GM21737 (cell line): ENCODE data around the gene CLCN4.

Experiments
- ATAC-seq: cut with Tn5 transposase; IDR thresholded peaks from one replicate; pipeline ENCODE4 v1.9.1; 2021; ENCODE audit warnings: mild to moderate bottlenecking, moderate library complexity; ENCODE audit not compliant: unreplicated experiment

CLCN4 gene

DNA sequence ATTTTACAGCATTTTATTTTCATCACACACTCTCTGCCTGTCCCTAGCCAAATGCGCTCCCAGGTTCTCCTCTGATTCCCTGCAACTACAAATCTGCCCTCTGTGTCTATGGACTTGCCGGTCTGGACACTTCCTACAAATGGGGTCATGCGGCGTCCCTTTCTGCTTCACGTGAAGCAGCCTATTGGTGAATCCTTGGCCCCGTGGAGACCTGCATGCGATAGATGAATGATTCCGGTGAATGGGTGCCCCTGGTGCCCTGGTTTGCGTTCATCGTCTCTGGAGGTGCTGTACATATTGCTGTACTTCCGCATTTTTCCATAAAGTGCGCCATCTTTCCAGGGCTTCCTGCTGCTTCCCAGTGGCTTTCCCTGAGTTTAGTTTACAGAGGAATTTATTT lies 27.5 kb upstream of the CLCN4 start:
- ATAC-seq, result no peak

- no peak for ATAC-seq
Observed at GRCh38 chrX:10130354-10130753, 26.4 kb upstream of the CLCN4 start.

DNA sequence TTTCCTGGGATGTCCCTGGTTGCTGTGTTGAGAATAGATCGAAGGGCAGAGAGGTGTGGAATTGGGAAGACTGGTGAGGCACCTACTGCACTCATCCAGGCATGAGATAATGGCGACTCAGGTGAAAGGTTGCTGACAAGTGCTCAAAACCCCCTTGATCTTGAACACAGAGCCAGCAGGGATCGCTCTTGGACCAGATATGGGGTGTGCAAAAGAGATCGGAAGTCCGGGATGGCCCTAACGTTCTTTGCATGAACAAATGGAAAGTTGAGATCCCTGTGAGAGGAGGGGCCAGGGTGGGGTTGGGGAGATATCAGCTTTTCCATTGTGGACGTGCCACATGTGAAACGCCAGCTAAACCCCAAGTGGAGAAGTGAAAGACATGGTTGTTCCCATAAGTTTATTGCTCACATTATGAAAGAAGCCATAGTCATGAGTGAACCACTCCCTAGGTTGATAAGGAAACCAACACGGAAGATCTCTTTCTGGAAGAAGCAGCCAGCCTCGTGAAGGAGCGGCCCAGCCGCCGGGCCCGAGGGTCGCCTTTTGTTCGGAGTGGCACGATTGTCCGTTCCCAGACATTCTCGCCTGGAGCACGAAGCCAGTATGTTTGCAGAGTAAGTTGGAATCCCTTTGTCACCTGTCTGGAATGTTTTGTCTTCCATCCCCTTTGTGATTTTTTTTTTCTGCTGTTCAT lies 22.6 kb upstream of the CLCN4 start:
- ATAC-seq, result no peak

DNA sequence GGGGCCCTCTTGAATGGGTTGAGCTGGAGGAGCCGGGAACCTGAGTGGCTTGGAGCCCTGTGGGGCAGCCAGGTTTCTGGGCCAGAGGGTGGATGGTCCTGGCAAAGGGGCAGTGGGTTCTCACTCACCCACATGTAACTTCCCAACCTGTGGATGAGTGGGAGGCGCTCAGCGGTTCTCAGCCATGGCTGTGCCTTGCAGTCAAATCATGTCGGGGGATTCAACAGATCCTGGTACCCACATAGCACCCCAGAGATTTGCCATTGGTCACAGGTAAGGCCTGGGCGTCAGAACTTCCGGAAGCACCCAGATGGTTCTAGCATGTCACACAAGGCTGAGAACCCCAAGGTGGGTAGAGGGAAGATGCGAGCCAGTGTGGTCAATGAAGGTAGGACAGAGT lies 21.9 kb upstream of the CLCN4 start:
- ATAC-seq, result no peak

DNA sequence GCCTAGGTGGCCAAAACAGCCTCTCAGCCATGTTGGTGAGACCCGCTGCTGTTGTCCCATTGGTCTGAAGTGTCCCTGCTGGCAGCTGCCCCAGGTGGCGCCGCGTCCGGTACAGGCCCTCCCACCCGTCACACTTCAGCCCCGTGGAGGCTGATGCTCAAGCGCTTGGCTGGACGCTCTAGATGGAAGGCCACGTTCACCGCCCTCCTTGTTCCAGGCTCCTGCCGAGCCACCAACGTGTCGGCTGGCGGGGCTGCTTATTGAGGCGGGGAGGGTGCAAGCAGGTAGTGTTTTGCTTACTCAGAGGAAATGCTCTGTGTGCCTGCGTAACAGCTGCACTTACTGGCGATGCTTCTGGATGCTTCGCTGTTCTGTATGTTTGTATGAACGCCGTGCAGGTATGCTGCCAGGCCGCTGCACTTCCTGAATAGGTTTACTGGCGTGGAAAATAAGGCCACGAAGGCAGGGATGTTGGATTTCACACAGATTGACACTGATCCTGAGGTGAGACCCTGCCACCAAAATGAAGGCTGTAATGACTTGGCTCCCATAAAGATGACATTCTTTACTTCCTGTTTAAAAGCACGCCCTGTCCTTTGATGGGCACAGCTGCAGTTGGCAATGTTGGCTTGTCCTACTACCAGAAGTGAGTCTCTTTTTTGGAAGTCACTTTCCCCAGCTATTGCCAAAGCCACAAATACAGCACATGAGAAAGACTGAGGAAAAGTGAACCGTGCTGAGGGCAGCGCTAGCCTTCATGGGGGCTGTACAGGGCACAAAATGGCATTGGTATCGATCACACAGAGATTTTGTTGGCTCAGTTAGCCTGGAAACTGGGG lies 21.0 kb upstream of the CLCN4 start:
- ATAC-seq, result no peak

- no peak for ATAC-seq
Observed at GRCh38 chrX:10138726-10139125, 18.0 kb upstream of the CLCN4 start.

- no peak for ATAC-seq
Observed at GRCh38 chrX:10140264-10140663, 16.5 kb upstream of the CLCN4 start.

DNA sequence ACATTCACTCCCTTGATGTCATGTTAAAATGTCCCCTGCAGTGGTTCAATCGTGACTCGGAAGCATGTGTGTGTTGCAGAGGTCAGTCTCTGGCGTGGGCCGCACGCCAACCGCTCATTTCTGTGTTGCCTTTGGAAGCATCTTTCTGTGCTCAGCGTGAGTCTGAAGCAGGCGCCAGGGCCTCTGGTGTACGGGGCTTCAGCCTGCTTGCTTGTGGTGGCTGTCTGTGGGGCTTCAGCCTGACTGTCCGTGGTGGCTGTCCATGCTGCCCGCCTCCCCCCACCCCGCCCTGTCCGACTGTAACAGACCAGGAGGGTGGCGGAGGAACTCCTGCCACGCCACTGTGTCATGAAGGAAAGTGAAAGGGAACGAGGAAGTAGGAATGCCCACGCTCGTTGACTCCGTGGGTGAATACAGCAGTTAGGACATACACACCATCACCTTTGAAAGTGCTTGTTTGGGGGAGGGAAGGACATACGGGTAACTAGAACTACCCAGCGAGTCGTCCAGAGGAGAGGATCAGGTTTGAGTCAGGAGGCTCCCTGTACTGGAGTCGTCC lies 14.7 kb upstream of the CLCN4 start:
- no peak for ATAC-seq

- no peak for ATAC-seq
Observed at GRCh38 chrX:10143071-10143983, 13.4 kb upstream of the CLCN4 start.

DNA sequence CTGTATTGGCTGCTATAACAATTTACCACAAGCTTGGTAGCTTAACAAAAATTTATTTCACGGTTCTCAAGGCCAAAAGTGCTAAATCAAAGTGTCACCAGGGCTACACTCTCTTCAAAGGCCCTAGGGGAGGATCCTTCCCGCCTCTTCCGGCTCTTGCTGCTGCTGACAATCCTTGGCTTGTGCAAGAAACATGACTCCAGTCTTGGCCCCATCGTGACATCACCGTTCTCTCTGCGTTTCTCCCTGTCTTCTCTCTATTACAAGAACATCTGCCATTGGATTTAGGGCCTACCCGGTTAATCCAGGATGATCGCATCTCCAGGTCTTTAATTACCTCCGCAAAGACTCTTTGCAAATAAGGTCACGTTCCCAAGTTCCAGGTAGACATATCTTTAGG lies 10.4 kb upstream of the CLCN4 start:
- ATAC-seq, result no peak

- ATAC-seq, result no peak
Observed at GRCh38 chrX:10152086-10152485, 4.7 kb upstream of the CLCN4 start.

GRCh38 chrX:10155137-10155536 lies 1.6 kb upstream of the CLCN4 start:
- no peak for ATAC-seq

DNA sequence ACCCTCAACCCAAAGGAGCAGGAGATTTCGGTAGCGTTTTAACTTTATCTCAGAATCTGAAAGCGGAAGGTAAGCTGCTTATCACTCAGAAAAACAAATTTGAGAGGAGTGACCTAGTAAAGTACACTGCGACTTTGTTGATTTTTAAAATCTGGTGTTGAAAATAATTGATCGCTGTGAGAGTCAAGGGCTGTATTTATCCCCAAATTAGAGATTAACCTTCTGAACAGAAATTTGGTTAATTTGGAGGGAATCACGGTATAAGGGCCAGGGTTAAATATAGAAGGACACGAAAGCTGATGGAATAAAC lies 212 bp downstream of the CLCN4 start:
- ATAC-seq, result no peak

GRCh38 chrX:10157543-10157942 lies 768 bp downstream of the CLCN4 start:
- ATAC-seq, result no peak

DNA sequence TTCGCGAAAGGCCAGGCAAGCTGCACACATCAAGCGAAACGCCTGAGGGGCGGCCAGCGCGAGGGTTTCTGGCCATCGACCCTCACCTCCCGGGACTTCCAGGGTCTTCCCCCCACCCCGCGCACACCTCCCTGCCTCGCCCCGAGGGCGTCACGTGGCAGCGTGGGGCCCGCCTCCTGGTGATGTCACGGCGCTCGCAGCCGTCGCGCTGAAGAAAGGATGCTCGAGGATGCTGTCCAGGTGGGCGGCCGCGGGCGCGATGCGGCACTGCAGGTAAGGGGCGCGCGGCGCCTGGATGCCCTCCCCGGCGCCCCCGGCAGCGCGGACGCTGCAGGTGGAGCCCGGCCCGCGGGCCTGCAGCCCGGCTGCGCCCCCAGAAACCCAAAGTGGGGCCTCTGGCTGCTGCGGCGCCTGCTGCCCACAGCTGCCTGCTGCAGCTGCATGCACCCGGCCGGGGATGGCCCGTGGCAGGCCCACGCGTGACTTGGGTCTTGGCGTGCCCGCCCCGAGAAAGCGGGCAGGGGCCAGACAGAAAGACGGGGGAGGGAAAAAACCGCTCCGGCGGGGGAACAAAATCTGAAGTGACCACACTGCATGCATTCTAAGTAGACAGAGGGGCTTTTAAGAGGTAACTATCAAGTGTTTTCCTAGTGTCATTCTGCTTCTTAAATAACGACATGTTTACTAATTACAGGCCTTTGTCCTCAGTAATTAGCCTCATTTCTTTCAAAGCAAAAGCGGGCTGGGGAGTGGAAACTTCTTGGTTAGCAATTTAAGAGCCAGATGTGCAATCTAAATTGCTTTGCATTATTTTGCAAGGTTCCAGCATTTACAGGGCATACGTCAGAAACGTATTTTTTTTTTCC lies 1.7 kb downstream of the CLCN4 start:
- ATAC-seq, result no peak

DNA sequence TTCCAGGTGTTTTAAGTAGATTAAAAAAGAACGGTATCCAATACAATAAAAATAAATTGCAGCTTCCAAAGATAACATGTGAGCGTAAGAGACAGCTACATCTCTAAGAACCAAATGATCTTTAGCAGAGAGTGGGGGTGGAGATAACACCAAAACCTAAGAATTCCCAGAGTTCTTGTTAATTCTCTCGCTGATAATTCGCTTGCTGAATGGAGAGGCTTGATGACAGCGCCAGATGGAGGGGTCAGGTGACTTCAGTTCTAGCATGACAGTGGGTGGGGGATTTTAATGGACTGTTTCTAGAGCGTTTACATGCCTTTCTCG lies 2.3 kb downstream of the CLCN4 start:
- ATAC-seq, result no peak

GRCh38 chrX:10160211-10160610 lies 3.4 kb downstream of the CLCN4 start:
- no peak for ATAC-seq

GRCh38 chrX:10163031-10163430 lies 6.3 kb downstream of the CLCN4 start:
- ATAC-seq, result no peak

- ATAC-seq, result no peak
Observed at GRCh38 chrX:10164879-10165278, 8.1 kb downstream of the CLCN4 start.

- ATAC-seq, result no peak
Observed at GRCh38 chrX:10165580-10166247, 8.9 kb downstream of the CLCN4 start.
